Activated T-helper 1 cell treated with Interleukin-2 at 50 U/mL for 16 hours (primary cell): ENCODE results near the gene TSPAN32.

Experiments
- DNase-seq: peaks from one replicate; pipeline ENCODE4 v3.0.0-alpha.2; 2020; ENCODE audit warnings: low read depth

TSPAN32 gene

DNA sequence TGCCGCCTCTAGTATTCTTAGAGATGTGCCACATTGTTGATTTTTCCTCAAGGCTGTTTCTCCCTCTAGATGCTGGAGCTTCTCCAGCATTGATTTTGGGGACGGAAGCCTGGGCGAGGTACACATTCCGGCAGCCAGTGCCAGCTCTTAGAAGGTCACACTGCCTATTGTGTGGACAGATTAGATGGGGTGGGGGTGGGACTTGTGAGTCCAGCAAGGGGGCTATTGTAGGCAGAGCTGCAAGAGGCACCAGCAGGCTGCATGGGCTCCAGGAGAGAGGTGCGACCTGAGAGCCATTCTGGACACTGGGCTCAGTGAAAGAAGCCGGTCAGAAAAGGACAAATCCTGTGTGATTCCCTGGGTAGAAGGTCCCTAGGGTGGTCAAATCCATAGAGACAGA, 12.5 kb upstream of the TSPAN32 start:
- no peak for DNase-seq

- no peak for DNase-seq
These were observed 12.0 kb upstream of the TSPAN32 start for GRCh38 chr11:2289859-2290258.

GRCh38 chr11:2290351-2290841, 11.4 kb upstream of the TSPAN32 start:
- no peak for DNase-seq

DNA sequence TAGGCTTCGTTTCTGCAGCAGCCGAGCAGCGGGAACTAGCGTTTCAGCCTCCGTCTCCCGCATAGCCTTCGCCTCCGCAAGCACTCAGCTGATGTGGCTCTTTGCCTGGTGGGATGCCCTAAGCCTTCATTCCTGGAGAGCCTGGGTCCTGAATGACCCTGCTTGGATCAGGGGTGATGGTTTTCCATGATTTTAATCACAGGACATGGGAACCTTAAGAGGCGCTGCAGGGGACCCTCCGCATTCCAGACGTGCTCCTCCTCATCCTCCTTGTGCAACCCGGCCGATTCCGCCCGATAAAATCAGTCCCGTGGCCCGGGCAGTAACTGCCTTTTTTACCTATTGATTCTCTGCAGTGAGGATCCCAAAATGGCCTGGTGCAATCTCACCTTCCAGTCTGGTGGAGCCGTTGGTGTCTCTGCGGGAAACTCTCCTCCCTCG, 8.3 kb upstream of the TSPAN32 start:
- DNase-seq = no peak

- no peak for DNase-seq
These were observed 7.6 kb upstream of the TSPAN32 start for GRCh38 chr11:2293984-2294925.

DNA sequence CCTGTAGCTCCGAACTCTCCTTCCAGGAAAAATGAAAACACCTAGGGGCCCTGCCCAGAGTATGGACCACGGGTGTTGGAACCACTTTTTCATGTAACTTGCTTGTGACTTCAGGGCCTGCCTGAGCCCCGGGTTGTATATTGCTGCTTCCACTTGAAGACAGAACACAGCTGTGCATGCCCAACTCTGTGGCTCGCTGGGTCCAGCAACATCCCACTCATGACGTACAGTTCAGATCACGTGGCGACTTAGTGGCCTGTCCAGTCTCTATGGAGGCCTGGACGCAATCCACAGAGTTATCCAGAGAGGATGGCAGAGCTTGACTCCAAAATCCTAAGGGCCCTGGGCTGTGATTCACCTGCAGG, 6.9 kb upstream of the TSPAN32 start:
- DNase-seq = no peak

- DNase-seq = no peak
These were observed 5.6 kb upstream of the TSPAN32 start for GRCh38 chr11:2295971-2296912.

DNA sequence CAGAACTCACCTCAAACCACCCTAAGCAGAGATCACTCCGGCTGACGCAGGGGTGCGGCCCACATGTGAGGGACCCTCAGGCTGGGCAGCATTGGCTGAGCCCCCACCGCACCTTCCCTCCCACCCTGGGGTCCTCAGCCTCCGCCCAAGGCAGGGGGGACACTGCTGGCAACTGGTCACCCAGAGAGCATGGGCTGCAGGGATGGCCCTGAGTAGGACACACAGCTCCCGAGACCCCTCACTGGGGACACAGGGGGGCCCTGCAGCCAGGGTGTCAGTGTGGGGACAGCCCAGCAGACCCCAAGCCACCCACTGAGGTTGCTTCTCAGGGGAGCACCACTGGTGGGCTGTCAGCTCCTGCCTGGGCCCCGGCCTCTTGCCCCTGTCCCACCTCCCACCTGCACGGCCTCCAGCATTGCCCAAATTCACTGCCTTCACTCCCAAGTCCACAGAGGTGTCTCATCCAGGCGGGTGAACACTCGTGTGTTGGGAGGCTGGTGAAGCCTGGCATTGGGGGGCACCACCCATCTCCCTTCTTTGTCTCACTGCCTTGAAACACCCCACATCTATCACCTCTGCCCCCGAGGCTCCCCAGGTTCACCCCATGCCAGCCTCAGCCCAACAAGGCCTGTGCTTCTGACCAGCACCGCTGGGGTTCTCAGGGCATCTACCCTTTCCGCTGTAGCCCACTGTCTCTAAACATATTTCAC, 4.7 kb upstream of the TSPAN32 start:
- no peak for DNase-seq

- no peak for DNase-seq
These were observed 4.2 kb upstream of the TSPAN32 start for GRCh38 chr11:2297623-2298030.

- DNase-seq = no peak
These were observed 3.5 kb upstream of the TSPAN32 start for GRCh38 chr11:2298131-2298794.

GRCh38 chr11:2298795-2299761, 2.7 kb upstream of the TSPAN32 start:
- DNase-seq = no peak

GRCh38 chr11:2299773-2300172, 2.0 kb upstream of the TSPAN32 start:
- DNase-seq = no peak

DNA sequence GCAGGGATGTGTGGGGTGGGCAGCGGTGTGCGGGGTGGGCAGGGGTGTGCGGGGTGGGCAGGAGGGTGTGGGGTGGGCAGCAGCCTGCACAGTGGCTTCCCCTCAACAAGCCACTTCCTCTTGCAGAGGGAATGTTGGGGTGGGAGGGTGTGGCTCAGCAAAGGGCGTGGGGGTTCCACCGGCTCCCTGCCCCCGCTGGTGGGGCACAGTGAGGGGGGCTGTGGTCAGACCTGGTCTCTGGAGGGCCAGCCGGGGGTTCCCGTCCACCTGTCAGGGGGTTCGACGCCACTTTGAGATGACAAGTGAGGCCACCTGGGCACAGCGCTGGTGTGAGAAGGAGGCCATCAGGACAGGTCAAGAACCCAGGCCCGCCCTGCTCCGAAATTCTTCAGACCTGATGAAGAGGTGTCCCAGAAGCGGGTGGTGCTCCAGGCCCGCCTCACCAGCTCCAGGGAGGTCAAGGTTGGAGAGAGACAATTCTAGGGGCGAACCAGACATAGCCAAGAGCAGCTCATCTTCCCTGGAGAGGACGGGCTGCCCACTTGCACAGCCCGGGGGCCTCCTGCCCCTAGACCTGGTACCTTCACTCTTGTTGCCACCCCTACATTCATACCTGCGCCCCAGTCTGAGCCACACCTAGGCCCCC, 1.4 kb upstream of the TSPAN32 start:
- DNase-seq = no peak

- no peak for DNase-seq
These were observed 730 bp upstream of the TSPAN32 start for GRCh38 chr11:2300936-2301630.

DNA sequence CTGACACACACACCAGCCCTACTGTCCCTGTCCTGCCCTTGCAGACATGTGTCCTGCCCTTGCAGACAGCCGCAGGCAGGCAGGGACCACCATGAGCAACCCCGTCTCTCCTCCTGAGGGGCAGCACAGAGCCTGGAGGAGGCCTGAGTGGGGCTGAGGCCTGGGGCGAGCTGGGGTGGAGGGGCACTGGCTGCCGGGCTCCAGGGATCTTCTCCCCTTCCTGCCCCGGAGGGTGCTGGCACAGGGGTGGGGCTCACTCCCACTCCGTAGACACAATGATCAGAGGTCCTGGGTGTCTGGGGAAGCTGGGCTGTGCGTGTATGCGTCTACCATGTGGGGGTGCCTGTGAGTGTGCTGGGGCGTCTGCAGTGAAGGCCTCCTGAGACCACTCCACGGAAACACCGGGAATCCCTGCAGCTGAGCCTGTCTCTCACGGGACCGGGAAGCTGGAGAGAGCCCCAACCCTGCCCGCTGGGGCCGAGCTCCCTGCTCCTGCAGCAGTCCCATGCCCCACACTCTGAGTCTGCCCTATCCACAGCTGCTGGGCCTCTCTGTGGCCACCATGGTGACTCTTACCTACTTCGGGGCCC, 588 bp downstream of the TSPAN32 start:
- no peak for DNase-seq

DNA sequence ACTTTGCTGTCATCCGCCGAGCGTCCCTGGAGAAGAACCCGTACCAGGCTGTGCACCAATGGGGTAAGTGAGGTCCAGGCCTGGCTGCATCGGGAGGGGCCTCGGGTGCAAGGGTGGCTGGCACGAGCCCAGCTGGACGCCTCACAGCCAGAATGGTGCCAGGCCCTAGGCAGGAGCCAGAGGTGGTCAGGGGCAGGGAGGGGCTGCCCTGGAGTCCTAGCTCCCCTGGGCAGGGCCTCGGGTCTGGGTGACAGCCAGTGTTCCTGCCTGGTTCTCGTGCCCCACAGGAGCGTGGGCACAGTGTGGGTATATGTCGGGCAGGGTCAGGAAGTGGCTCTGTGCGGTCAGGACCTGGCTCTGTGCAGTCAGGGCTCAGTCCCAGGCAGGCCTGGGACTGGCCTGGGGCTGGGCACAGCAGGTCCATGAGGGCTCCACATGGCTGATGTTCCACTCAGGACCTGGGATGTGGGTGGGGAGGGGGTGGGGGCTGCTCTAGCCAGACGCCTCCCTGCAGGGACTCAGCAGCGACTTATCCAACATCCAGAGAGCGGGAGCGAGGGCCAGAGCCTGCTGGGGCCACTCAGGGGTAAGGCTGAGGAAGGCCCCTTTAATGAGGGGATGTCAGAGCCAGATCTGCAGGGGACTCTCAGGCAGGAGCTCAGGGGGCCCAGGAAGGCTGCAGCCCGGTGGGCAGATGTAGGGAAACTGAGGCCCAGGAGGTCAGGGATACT, 1.2 kb downstream of the TSPAN32 start:
- DNase-seq = no peak

- no peak for DNase-seq
These were observed 2.1 kb downstream of the TSPAN32 start for GRCh38 chr11:2303627-2304505.
